Activated T-cell treated with anti-CD3 and anti-CD28 coated beads, Interleukin-2, amount 50 U/mL, for 72 hours (primary cell): Measurements from ENCODE around the gene DIS3L2. TPM values are rescaled to one million over a fixed set of nuclear protein-coding genes. Genes with fewer than 3 reads are reported as not detected.
"Not testable (repeated sequence)": the region's sequence is repeated elsewhere in the genome, so short reads cannot be mapped to it uniquely, and the experiment has no call there.

Experiments
- ATAC-seq, 2 donors: fragments of 150-1000 bp; cut with Tn5 transposase; replicated peaks in 1 of 2; 2 replicates each; pipeline ENCODE4 v1.10.0; 2021; ENCODE audit warnings: moderate library complexity in 2 of 2, mild to moderate bottlenecking in 1 of 2
- DNase-seq, 2 donors: peaks; one replicate each; pipeline ENCODE4 v3.0.0; 2021 to 2022; ENCODE audit warnings: mixed read lengths in 1 of 2
- H3K27ac Mint-ChIP-seq: one replicate; pipeline ENCODE4 v1.8.0; 2022; ENCODE audit warnings: mild to moderate bottlenecking, moderate library complexity, mixed read lengths
- H3K27me3 Mint-ChIP-seq: one replicate; pipeline ENCODE4 v1.8.0; 2022; ENCODE audit warnings: low read depth, mixed read lengths
- H3K36me3 Mint-ChIP-seq, 2 donors: one replicate each; pipeline ENCODE4 v1.8.0; 2022; ENCODE audit warnings: mixed read lengths in 2 of 2, mild to moderate bottlenecking in 1 of 2; ENCODE audit not compliant: insufficient read depth in 2 of 2
- H3K4me1 Mint-ChIP-seq: one replicate; pipeline ENCODE4 v1.8.0; 2022; ENCODE audit warnings: low read depth, mixed read lengths
- H3K4me3 Mint-ChIP-seq, 2 donors: one replicate each; pipeline ENCODE4 v1.8.0; 2022; ENCODE audit warnings: mild to moderate bottlenecking in 2 of 2, mixed read lengths in 2 of 2, moderate library complexity in 2 of 2
- H3K9me3 Mint-ChIP-seq, 2 donors: one replicate each; pipeline ENCODE4 v1.8.0; 2022; ENCODE audit warnings: mixed read lengths in 2 of 2
- total RNA-seq, 2 donors: library from RNA; stranded (reverse); gene quantifications; one replicate each; pipeline ENCODE4 v1.2.3, GENCODE V29; 2022

The DIS3L2 gene
- total RNA-seq, 2 donors from 2014 or later: 28.8 to 38.3 TPM

- Mint-ChIP-seq H3K27ac (no peak overlapping the region), H3K9me3 (no peaks in the 10 kb centered on the region), H3K27me3 (no peaks in the 10 kb centered on the region), H3K4me3 (no peak overlapping the region), H3K4me1 (peaks cover 16% of the 10 kb centered on the region), H3K36me3 (peaks cover 1 to 4% of the 10 kb centered on the region in 2 donors)
- ATAC-seq: peak; percentile 41 to 50
- DNase-seq: no peak
These were observed 338.6 kb downstream of the DIS3L2 start for GRCh38 chr2:232299927-232300674.

- Mint-ChIP-seq H3K36me3 (peaks cover 4% of the 10 kb centered on the region in 2 donors), H3K4me3 (no peak overlapping the region), H3K27me3 (no peaks in the 10 kb centered on the region), H3K4me1 (peaks cover 16% of the 10 kb centered on the region), H3K9me3 (no peaks in the 10 kb centered on the region), H3K27ac (no peak overlapping the region)
- peak; percentile 51 to 55 for ATAC-seq
- no peak for DNase-seq
These were observed 339.4 kb downstream of the DIS3L2 start for GRCh38 chr2:232300894-232301387.

GRCh38 chr2:232304236-232304635, 342.7 kb downstream of the DIS3L2 start:
- no peaks in the 10 kb centered on the region for H3K27me3 Mint-ChIP-seq
- peaks cover 2 to 4% of the 10 kb centered on the region in 2 donors for H3K36me3 Mint-ChIP-seq

GRCh38 chr2:232306741-232307305, 345.3 kb downstream of the DIS3L2 start:
- ATAC-seq (no peak), DNase-seq (no peak)
- Mint-ChIP-seq H3K4me1 (peaks cover 42% of the 10 kb centered on the region), H3K27me3 (no peaks in the 10 kb centered on the region), H3K9me3 (no peaks in the 10 kb centered on the region), H3K27ac (peak overlapping the region; percentile 15), H3K36me3 (peaks cover 0 to 4% of the 10 kb centered on the region in 2 donors), H3K4me3 (peak overlapping the region in 1 of 2 donors; percentile 3)

More at GRCh38 chr2:232304236-232304635, 342.7 kb downstream of the DIS3L2 start:
- H3K4me1 Mint-ChIP-seq: peaks cover 33% of the 10 kb centered on the region
- no peak for ATAC-seq
- H3K9me3 Mint-ChIP-seq: no peaks in the 10 kb centered on the region
- DNase-seq: no peak
- H3K4me3 Mint-ChIP-seq: no peak overlapping the region
- H3K27ac Mint-ChIP-seq: no peak overlapping the region

- Mint-ChIP-seq H3K9me3 (peaks cover 1 to 5% of the 10 kb centered on the region in 2 donors), H3K27ac (no peak overlapping the region), H3K4me1 (peaks cover 42% of the 10 kb centered on the region), H3K4me3 (no peak overlapping the region), H3K36me3 (peaks cover 4 to 10% of the 10 kb centered on the region in 2 donors), H3K27me3 (no peaks in the 10 kb centered on the region)
- ATAC-seq (no peak), DNase-seq (no peak)
These were observed 346.3 kb downstream of the DIS3L2 start for GRCh38 chr2:232307854-232308253.

- H3K9me3 Mint-ChIP-seq: peaks cover 7 to 9% of the 10 kb centered on the region in 2 donors
- no peak overlapping the region for H3K27ac Mint-ChIP-seq
- ATAC-seq: peak; percentile 73 to 84
- peak in 1 of 2 donors; percentile 37 for DNase-seq
- peaks cover 42% of the 10 kb centered on the region for H3K4me1 Mint-ChIP-seq
- no peaks in the 10 kb centered on the region for H3K27me3 Mint-ChIP-seq
- H3K36me3 Mint-ChIP-seq: peaks cover 12 to 19% of the 10 kb centered on the region in 2 donors
- H3K4me3 Mint-ChIP-seq: peak overlapping the region; percentile 31 to 65
These were observed 347.5 kb downstream of the DIS3L2 start for GRCh38 chr2:232308986-232309385.

- peaks cover 46% of the 10 kb centered on the region for H3K4me1 Mint-ChIP-seq
- H3K9me3 Mint-ChIP-seq: peaks cover 8 to 9% of the 10 kb centered on the region in 2 donors
- H3K27ac Mint-ChIP-seq: peak overlapping the region; percentile 82
- no peaks in the 10 kb centered on the region for H3K27me3 Mint-ChIP-seq
- peaks cover 13 to 20% of the 10 kb centered on the region in 2 donors for H3K36me3 Mint-ChIP-seq
- peak; percentile 57 to 76 for ATAC-seq
- DNase-seq: peak in 1 of 2 donors; percentile 55
- H3K4me3 Mint-ChIP-seq: peak overlapping the region; percentile 65 to 81
These were observed 348.1 kb downstream of the DIS3L2 start for GRCh38 chr2:232309592-232309991.

- H3K4me3 Mint-ChIP-seq: peak overlapping the region; percentile 65 to 81
- no peak for DNase-seq
- ATAC-seq: peak; percentile 57 to 71
- peak overlapping the region; percentile 82 for H3K27ac Mint-ChIP-seq
- H3K27me3 Mint-ChIP-seq: no peaks in the 10 kb centered on the region
- H3K36me3 Mint-ChIP-seq: peaks cover 15 to 23% of the 10 kb centered on the region in 2 donors
- peaks cover 51% of the 10 kb centered on the region for H3K4me1 Mint-ChIP-seq
- H3K9me3 Mint-ChIP-seq: peaks cover 9 to 10% of the 10 kb centered on the region in 2 donors
These were observed 348.6 kb downstream of the DIS3L2 start for GRCh38 chr2:232310121-232310520.

GRCh38 chr2:232310696-232311095, 349.2 kb downstream of the DIS3L2 start:
- Mint-ChIP-seq H3K9me3 (peaks cover 9 to 10% of the 10 kb centered on the region in 2 donors), H3K27ac (peak overlapping the region; percentile 82)

GRCh38 chr2:232313645-232314044, 352.1 kb downstream of the DIS3L2 start:
- Mint-ChIP-seq H3K36me3 (peaks cover 13 to 25% of the 10 kb centered on the region in 2 donors), H3K9me3 (peaks cover 9 to 10% of the 10 kb centered on the region in 2 donors)
- ATAC-seq: not testable (repeated sequence)

More at GRCh38 chr2:232310696-232311095, 349.2 kb downstream of the DIS3L2 start:
- peak overlapping the region; percentile 65 to 81 for H3K4me3 Mint-ChIP-seq
- peaks cover 13 to 23% of the 10 kb centered on the region in 2 donors for H3K36me3 Mint-ChIP-seq
- no peaks in the 10 kb centered on the region for H3K27me3 Mint-ChIP-seq
- DNase-seq: no peak
- peaks cover 57% of the 10 kb centered on the region for H3K4me1 Mint-ChIP-seq
- no peak for ATAC-seq

GRCh38 chr2:232315049-232315922, 353.8 kb downstream of the DIS3L2 start:
- ATAC-seq (peak; percentile 93), DNase-seq (peak; percentile 80 to 84)
- Mint-ChIP-seq H3K27me3 (no peaks in the 10 kb centered on the region), H3K4me1 (peaks cover 59% of the 10 kb centered on the region), H3K27ac (peak overlapping the region; percentile 89), H3K9me3 (peaks cover 9 to 10% of the 10 kb centered on the region in 2 donors), H3K36me3 (peaks cover 13 to 25% of the 10 kb centered on the region in 2 donors), H3K4me3 (peak overlapping the region; percentile 75 to 79)

More at GRCh38 chr2:232313645-232314044, 352.1 kb downstream of the DIS3L2 start:
- H3K27me3 Mint-ChIP-seq, DNase-seq, H3K27ac Mint-ChIP-seq: not testable (repeated sequence)
- peaks cover 59% of the 10 kb centered on the region for H3K4me1 Mint-ChIP-seq
- peak overlapping the region in 1 of 2 donors; percentile 2 for H3K4me3 Mint-ChIP-seq

GRCh38 chr2:232315923-232316299, 354.4 kb downstream of the DIS3L2 start:
- Mint-ChIP-seq H3K4me1 (peaks cover 59% of the 10 kb centered on the region), H3K27me3 (no peaks in the 10 kb centered on the region), H3K4me3 (peak overlapping the region; percentile 75 to 79), H3K36me3 (peaks cover 13 to 25% of the 10 kb centered on the region in 2 donors), H3K9me3 (peaks cover 9 to 10% of the 10 kb centered on the region in 2 donors), H3K27ac (peak overlapping the region; percentile 89)
- no peak for ATAC-seq
- DNase-seq: no peak
